ENCODE data around the gene WLS.

The WLS gene

GRCh38 chr1:68147534-68148171 is 84.7 kb downstream of the WLS start:
- H3K9me3 Mint-ChIP-seq = no peaks in the 10 kb centered on the region
- no peak overlapping the region for H3K27ac Mint-ChIP-seq
- DNase-seq (ENCODE audit: low spot score in 2 of 2) = no peak
- no peak overlapping the region for H3K4me3 Mint-ChIP-seq
- no peaks in the 10 kb centered on the region for H3K4me1 Mint-ChIP-seq
- no peak for ATAC-seq
- no peaks in the 10 kb centered on the region for H3K36me3 Mint-ChIP-seq

- no peaks in the 10 kb centered on the region for H3K4me1 Mint-ChIP-seq
- ATAC-seq (no peak), DNase-seq (ENCODE audit: low spot score in 2 of 2) (no peak)
- H3K36me3 Mint-ChIP-seq = no peaks in the 10 kb centered on the region
- H3K4me3 Mint-ChIP-seq = no peak overlapping the region
- no peak overlapping the region for H3K27ac Mint-ChIP-seq
- no peaks in the 10 kb centered on the region for H3K9me3 Mint-ChIP-seq
These were observed 86.8 kb downstream of the WLS start for GRCh38 chr1:68145418-68146126.

GRCh38 chr1:68144856-68145255 is 87.5 kb downstream of the WLS start:
- no peaks in the 10 kb centered on the region for H3K4me1 Mint-ChIP-seq
- no peaks in the 10 kb centered on the region for H3K36me3 Mint-ChIP-seq
- H3K27ac Mint-ChIP-seq = no peak overlapping the region
- DNase-seq (ENCODE audit: low spot score in 2 of 2) (no peak), ATAC-seq (no peak)
- no peak overlapping the region for H3K4me3 Mint-ChIP-seq
- no peaks in the 10 kb centered on the region for H3K9me3 Mint-ChIP-seq

GRCh38 chr1:68143633-68144032 is 88.7 kb downstream of the WLS start:
- H3K27ac Mint-ChIP-seq = no peak overlapping the region
- no peak overlapping the region for H3K4me3 Mint-ChIP-seq
- DNase-seq (ENCODE audit: low spot score in 2 of 2) = no peak
- no peaks in the 10 kb centered on the region for H3K36me3 Mint-ChIP-seq
- no peaks in the 10 kb centered on the region for H3K9me3 Mint-ChIP-seq
- H3K4me1 Mint-ChIP-seq = no peaks in the 10 kb centered on the region
- ATAC-seq = no peak

GRCh38 chr1:68142461-68142860 is 89.9 kb downstream of the WLS start:
- no peak for DNase-seq (ENCODE audit: low spot score in 2 of 2)
- H3K36me3 Mint-ChIP-seq = no peaks in the 10 kb centered on the region
- no peaks in the 10 kb centered on the region for H3K4me1 Mint-ChIP-seq
- no peak overlapping the region for H3K4me3 Mint-ChIP-seq
- ATAC-seq = no peak
- no peak overlapping the region for H3K27ac Mint-ChIP-seq
- H3K9me3 Mint-ChIP-seq = no peaks in the 10 kb centered on the region

- no peaks in the 10 kb centered on the region for H3K36me3 Mint-ChIP-seq
- DNase-seq (ENCODE audit: low spot score in 2 of 2) (no peak), ATAC-seq (no peak)
- H3K4me3 Mint-ChIP-seq = no peak overlapping the region
- no peaks in the 10 kb centered on the region for H3K9me3 Mint-ChIP-seq
- H3K4me1 Mint-ChIP-seq = no peaks in the 10 kb centered on the region
- no peak overlapping the region for H3K27ac Mint-ChIP-seq
These were observed 90.3 kb downstream of the WLS start for GRCh38 chr1:68142036-68142435.

GRCh38 chr1:68141071-68142021 is 91.0 kb downstream of the WLS start:
- Mint-ChIP-seq H3K27ac (no peak overlapping the region), H3K36me3 (no peaks in the 10 kb centered on the region), H3K4me1 (no peaks in the 10 kb centered on the region), H3K4me3 (no peak overlapping the region), H3K9me3 (no peaks in the 10 kb centered on the region)
- no peak for ATAC-seq
- DNase-seq (ENCODE audit: low spot score in 2 of 2) = no peak

GRCh38 chr1:68140536-68140935 is 91.8 kb downstream of the WLS start:
- H3K27ac Mint-ChIP-seq = no peak overlapping the region
- DNase-seq (ENCODE audit: low spot score in 2 of 2) = no peak
- no peak overlapping the region for H3K4me3 Mint-ChIP-seq
- no peaks in the 10 kb centered on the region for H3K36me3 Mint-ChIP-seq
- H3K9me3 Mint-ChIP-seq = no peaks in the 10 kb centered on the region
- H3K4me1 Mint-ChIP-seq = no peaks in the 10 kb centered on the region
- no peak for ATAC-seq

- H3K36me3 Mint-ChIP-seq = no peaks in the 10 kb centered on the region
These were observed 96.1 kb downstream of the WLS start for GRCh38 chr1:68136187-68136586.

GRCh38 chr1:68132426-68133130 is 99.7 kb downstream of the WLS start:
- DNase-seq (ENCODE audit: low spot score in 2 of 2) (no peak), ATAC-seq (no peak)
- no peaks in the 10 kb centered on the region for H3K4me1 Mint-ChIP-seq
- no peak overlapping the region for H3K4me3 Mint-ChIP-seq
- no peaks in the 10 kb centered on the region for H3K9me3 Mint-ChIP-seq
- no peaks in the 10 kb centered on the region for H3K36me3 Mint-ChIP-seq
- H3K27ac Mint-ChIP-seq = no peak overlapping the region

More at GRCh38 chr1:68136187-68136586, 96.1 kb downstream of the WLS start:
- Mint-ChIP-seq H3K9me3 (no peaks in the 10 kb centered on the region), H3K4me1 (no peaks in the 10 kb centered on the region), H3K27ac (no peak overlapping the region), H3K4me3 (no peak overlapping the region)
- no peak for DNase-seq (ENCODE audit: low spot score in 2 of 2)
- no peak for ATAC-seq

GRCh38 chr1:68131261-68131660 is 101.1 kb downstream of the WLS start:
- DNase-seq (ENCODE audit: low spot score in 2 of 2) = no peak
- H3K4me3 Mint-ChIP-seq = no peak overlapping the region
- no peaks in the 10 kb centered on the region for H3K4me1 Mint-ChIP-seq
- no peaks in the 10 kb centered on the region for H3K36me3 Mint-ChIP-seq
- H3K9me3 Mint-ChIP-seq = no peaks in the 10 kb centered on the region
- no peak for ATAC-seq
- no peak overlapping the region for H3K27ac Mint-ChIP-seq

- H3K4me1 Mint-ChIP-seq = no peaks in the 10 kb centered on the region
These were observed 102.6 kb downstream of the WLS start for GRCh38 chr1:68129536-68130250.

GRCh38 chr1:68128820-68129219 is 103.5 kb downstream of the WLS start:
- no peaks in the 10 kb centered on the region for H3K9me3 Mint-ChIP-seq
- ATAC-seq (no peak), DNase-seq (ENCODE audit: low spot score in 2 of 2) (no peak)
- no peaks in the 10 kb centered on the region for H3K4me1 Mint-ChIP-seq
- H3K36me3 Mint-ChIP-seq = no peaks in the 10 kb centered on the region
- no peak overlapping the region for H3K27ac Mint-ChIP-seq
- H3K4me3 Mint-ChIP-seq = no peak overlapping the region

More at GRCh38 chr1:68129536-68130250, 102.6 kb downstream of the WLS start:
- Mint-ChIP-seq H3K4me3 (no peak overlapping the region), H3K9me3 (no peaks in the 10 kb centered on the region), H3K36me3 (no peaks in the 10 kb centered on the region), H3K27ac (no peak overlapping the region)
- ATAC-seq (no peak), DNase-seq (ENCODE audit: low spot score in 2 of 2) (no peak)

- Mint-ChIP-seq H3K27ac (no peak overlapping the region), H3K9me3 (no peaks in the 10 kb centered on the region), H3K36me3 (no peaks in the 10 kb centered on the region), H3K4me1 (no peaks in the 10 kb centered on the region), H3K4me3 (no peak overlapping the region)
- no peak for DNase-seq (ENCODE audit: low spot score in 2 of 2)
- ATAC-seq = peak; percentile 9
These were observed 104.2 kb downstream of the WLS start for GRCh38 chr1:68128157-68128556.
